HCT116 (cell line): ENCODE data around the gene ARHGAP35. TPM values are rescaled to one million over a fixed set of nuclear protein-coding genes. Genes with fewer than 3 reads are reported as not detected.

Source experiments
- ATAC-seq: fragments of 200-7000 bp; cut with Tn5 transposase; 2 replicates; pipeline ENCODE4 v1.9.1; 2020; ENCODE audit warnings: mild to moderate bottlenecking, moderate library complexity
- BruUV-seq: library from RNA; stranded (reverse); fragments of 400-500 nt; replicated peaks from 2 replicates; lab custom pipeline; 2021; lab: Mats Ljungman, UMichigan
- CTCF ChIA-PET: fragments of 300-600 bp; sonication (Branson Sonifier 250); formaldehyde crosslinking; loops from one replicate; lab custom pipeline; 2021; ENCODE audit warnings: antibody characterized with exemption; lab: Charles Lee
- POLR2A ChIA-PET: fragments of 300-600, 350-600 bp; sonication (Branson Sonifier 250); formaldehyde crosslinking; loops from one replicate; lab custom pipeline; 2021; ENCODE audit warnings: antibody characterized with exemption; lab: Charles Lee
- RAD21 ChIA-PET, 2 experiments: fragments of 300-600 bp; sonication (Branson Sonifier 250); formaldehyde crosslinking; loops; one replicate each; lab custom pipeline; 2023; ENCODE audit warnings: low total read pairs in 2 of 2; ENCODE audit not compliant: uncharacterized antibody in 2 of 2, unreplicated experiment in 2 of 2, low non-redundant PET in 1 of 2; lab: Charles Lee
- DNase-seq: peaks from one replicate; pipeline ENCODE4 v3.0.0-alpha.2; 2010; ENCODE audit warnings: low read depth, low spot score
- H2AFZ ChIP-seq: fragments of 200-600 bp; shearing (Covaris generic), sonication (generic); 2 replicates; pipeline ENCODE4 v1.6.1; 2017; ENCODE audit warnings: low read depth, mixed run types, mixed read lengths, antibody characterized with exemption, low read length; ENCODE audit not compliant: poor library complexity, severe bottlenecking
- H3K27ac ChIP-seq: 2 replicates; pipeline ENCODE4 v1.5.1; 2012; ENCODE audit warnings: low read depth, low read length
- H3K27me3 ChIP-seq: fragments of 200-600 bp; sonication (generic); 2 replicates; pipeline ENCODE4 v1.6.1; 2016; ENCODE audit warnings: mixed run types, low read length, mixed read lengths; ENCODE audit not compliant: insufficient read depth
- H3K36me3 ChIP-seq, 2 experiments: fragments of 200-500 bp in 1 of 2; fragments of 200-600 bp in 1 of 2; sonication (Bioruptor generic) in 1 of 2; sonication (generic) in 1 of 2; 2 replicates each; pipeline versions ENCODE4 v1.5.1 to v1.6.1; 2014 to 2016; ENCODE audit warnings: low read length in 2 of 2, inconsistent platforms in 1 of 2, mixed read lengths in 1 of 2, mixed run types in 1 of 2; ENCODE audit not compliant: insufficient read depth in 2 of 2, control insufficient read depth in 1 of 2
- H3K4me1 ChIP-seq, 2 experiments: fragments of 200-600 bp in 1 of 2; sonication (generic) in 1 of 2; 2 replicates each; pipeline versions ENCODE4 v1.5.1 to v1.6.1; 2012 to 2017; ENCODE audit warnings: low read length in 2 of 2, inconsistent platforms in 1 of 2, mild to moderate bottlenecking in 1 of 2, mixed read lengths in 1 of 2, mixed run types in 1 of 2, moderate library complexity in 1 of 2; ENCODE audit not compliant: insufficient read depth in 2 of 2, control insufficient read depth in 1 of 2
- H3K4me2 ChIP-seq: fragments of 200-600 bp; sonication (generic); 2 replicates; pipeline ENCODE4 v1.6.1; 2017; ENCODE audit warnings: mixed run types, low read length, mixed read lengths
- H3K4me3 ChIP-seq, 2 experiments: fragments of 200-600 bp in 1 of 2; sonication (generic) in 1 of 2; replicated peaks in 1 of 2; 2 replicates each; pipeline ENCODE4 v1.5.1; 2011 to 2016; ENCODE audit warnings: low read length in 2 of 2, control low read depth in 1 of 2, low read depth in 1 of 2, mild to moderate bottlenecking in 1 of 2, mixed read lengths in 1 of 2, mixed run types in 1 of 2
- H3K79me2 ChIP-seq: fragments of 200-600 bp; sonication (generic); 2 replicates; pipeline ENCODE4 v1.6.1; 2017; ENCODE audit warnings: mild to moderate bottlenecking, mixed run types, low read length, moderate library complexity, mixed read lengths; ENCODE audit not compliant: insufficient read depth
- H3K9ac ChIP-seq: fragments of 200-600 bp; sonication (generic); 2 replicates; pipeline ENCODE4 v1.6.1; 2016; ENCODE audit warnings: low read length, mixed read lengths
- H3K9me2 ChIP-seq: fragments of 200-600 bp; sonication (generic), shearing (Covaris generic); 2 replicates; pipeline ENCODE4 v1.6.1; 2017; ENCODE audit warnings: mixed run types, mild to moderate bottlenecking, moderate library complexity; ENCODE audit not compliant: insufficient read depth
- H3K9me3 ChIP-seq, 2 experiments: fragments of 200-500 bp in 1 of 2; fragments of 200-600 bp in 1 of 2; sonication (Bioruptor generic) in 1 of 2; sonication (generic) in 1 of 2; 2 replicates each; pipeline ENCODE4 v1.6.1; 2014 to 2017; ENCODE audit warnings: low read length in 2 of 2, mixed read lengths in 2 of 2, inconsistent platforms in 1 of 2, low read depth in 1 of 2, mild to moderate bottlenecking in 1 of 2, mixed run types in 1 of 2, moderate library complexity in 1 of 2; ENCODE audit not compliant: control insufficient read depth in 1 of 2, insufficient read depth in 1 of 2
- H4K20me1 ChIP-seq: fragments of 200-600 bp; sonication (generic), shearing (Covaris generic); 2 replicates; pipeline ENCODE4 v1.6.1; 2017; ENCODE audit warnings: mixed run types, mild to moderate bottlenecking, moderate library complexity; ENCODE audit not compliant: insufficient read depth
- ATF3 ChIP-seq: IDR thresholded peaks from 2 replicates; pipeline ENCODE4 v1.6.1; 2012
- CBX3 ChIP-seq: IDR thresholded peaks from 2 replicates; pipeline ENCODE4 v1.6.1; 2012; ENCODE audit warnings: low read depth
- CTCF ChIP-seq, 3 experiments: fragments of 200-600 bp in 1 of 3; sonication (generic) in 1 of 3; IDR thresholded peaks in 2 of 3; conservative IDR thresholded peaks in 1 of 3; 2 replicates each; pipeline ENCODE4 v1.5.1; 2012 to 2017; ENCODE audit warnings: low read depth in 2 of 3, low read length in 2 of 3, antibody characterized with exemption in 1 of 3, borderline replicate concordance in 1 of 3, control low read depth in 1 of 3, mild to moderate bottlenecking in 1 of 3, mixed read lengths in 1 of 3, mixed run types in 1 of 3, moderate library complexity in 1 of 3; ENCODE audit not compliant: insufficient read depth in 1 of 3
- EGR1 ChIP-seq: IDR thresholded peaks from 2 replicates; pipeline ENCODE4 v1.6.1; 2012; ENCODE audit warnings: low read depth
- EZH2 ChIP-seq: fragments of 200-600 bp; sonication (generic); IDR thresholded peaks from 2 replicates; pipeline ENCODE4 v1.6.1; 2017; ENCODE audit warnings: antibody characterized with exemption, mixed run types
- EZH2phosphoT487 ChIP-seq: fragments of 200-600 bp; IDR thresholded peaks from 2 replicates; pipeline ENCODE4 v1.6.1; 2018; ENCODE audit warnings: antibody characterized with exemption, borderline replicate concordance
- FOSL1 ChIP-seq: IDR thresholded peaks from 2 replicates; pipeline ENCODE4 v1.6.1; 2012; ENCODE audit warnings: low read depth
- JUND ChIP-seq: IDR thresholded peaks from 2 replicates; pipeline ENCODE4 v1.6.1; 2012
- POLR2A ChIP-seq: IDR thresholded peaks from 2 replicates; pipeline ENCODE4 v1.7.0; 2011; ENCODE audit warnings: borderline replicate concordance; ENCODE audit not compliant: insufficient read depth, insufficient read length; ENCODE audit errors: extremely low read depth
- POLR2AphosphoS5 ChIP-seq: IDR thresholded peaks from 2 replicates; pipeline ENCODE4 v1.6.1; 2011; ENCODE audit warnings: mild to moderate bottlenecking, low read depth, low read length, moderate library complexity
- RAD21 ChIP-seq: IDR thresholded peaks from 2 replicates; pipeline ENCODE4 v1.6.1; 2012; ENCODE audit warnings: low read depth, mild to moderate bottlenecking
- SIN3A ChIP-seq: IDR thresholded peaks from 2 replicates; pipeline ENCODE4 v1.6.1; 2012; ENCODE audit warnings: low read depth
- SP1 ChIP-seq: IDR thresholded peaks from 2 replicates; pipeline ENCODE4 v1.6.1; 2012; ENCODE audit warnings: low read depth
- SRF ChIP-seq: IDR thresholded peaks from 2 replicates; pipeline ENCODE4 v1.6.1; 2012; ENCODE audit warnings: low read depth
- YY1 ChIP-seq: IDR thresholded peaks from 2 replicates; pipeline ENCODE4 v1.6.1; 2011; ENCODE audit warnings: low read length, low read depth, moderate library complexity, mild to moderate bottlenecking; ENCODE audit not compliant: insufficient replicate concordance; ENCODE audit errors: extremely low read depth
- ZFX ChIP-seq: fragments of 450-650 bp; IDR thresholded peaks from 2 replicates; pipeline ENCODE4 v1.6.1; 2017
- ZNF274 ChIP-seq: fragments of 200-500 bp; sonication (Bioruptor generic); IDR thresholded peaks from 2 replicates; pipeline ENCODE4 v1.6.1; 2014; ENCODE audit warnings: mild to moderate bottlenecking, low read depth, low read length, inconsistent platforms
- intact Hi-C: fragments of 100-400 bp; cut with micrococcal nuclease; formaldehyde crosslinking; loops from 2 replicates; pipeline ENCODE4 v1.10.0; 2022
- total RNA-seq: library from RNA; stranded (reverse); gene quantifications from one replicate; pipeline ENCODE4 v1.2.1, GENCODE V29; 2021; ENCODE audit not compliant: unreplicated experiment
- TF ChIP-seq, protein P1 (sequence below): IDR thresholded peaks from 2 replicates; pipeline ENCODE4 v1.6.1; 2012
- TF ChIP-seq, protein P2 (sequence below): IDR thresholded peaks from 2 replicates; pipeline ENCODE4 v1.6.1; 2012; ENCODE audit warnings: low read depth

The ARHGAP35 gene
- total RNA-seq, 1 experiment from 2014 or later: 47.6 TPM

GRCh38 chr19:46828484-46828883, 32.3 kb upstream of the ARHGAP35 start:
- no peak overlapping the region for H3K9ac ChIP-seq
- no peak overlapping the region for H3K27ac ChIP-seq
- H2AFZ ChIP-seq: no peak overlapping the region
- peaks cover 27 to 36% of the 10 kb centered on the region in 2 experiments for H3K4me1 ChIP-seq
- DNase-seq: no peak
- ChIA-PET POLR2A (interaction anchor here (0.6 to 4.9 kb wide), 2 partner anchors 19 to 40 kb away, joined by 4 to 26 read pairs; partner anchors contain the start of gene SLC1A5), RAD21 (interaction anchor here in 1 of 2 experiments (0.7 kb wide), 1 partner anchor 133 kb away, joined by 3 read pairs; no protein-coding TSS in a partner anchor), CTCF (no interaction called here)
- BruUV-seq: no TSS peak
- intact Hi-C loops: no loop called here
- H3K9me2 ChIP-seq: no peaks in the 10 kb centered on the region
- H4K20me1 ChIP-seq: no peaks in the 10 kb centered on the region
- no peaks in the 10 kb centered on the region for H3K79me2 ChIP-seq
- TF ChIP-seq POLR2AphosphoS5: no peak
- TF ChIP-seq, protein P1, sequence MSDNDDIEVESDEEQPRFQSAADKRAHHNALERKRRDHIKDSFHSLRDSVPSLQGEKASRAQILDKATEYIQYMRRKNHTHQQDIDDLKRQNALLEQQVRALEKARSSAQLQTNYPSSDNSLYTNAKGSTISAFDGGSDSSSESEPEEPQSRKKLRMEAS: no peak
- no peak for TF ChIP-seq YY1
- no peak for TF ChIP-seq EZH2phosphoT487
- no peak for TF ChIP-seq ZFX
- TF ChIP-seq, protein P2, sequence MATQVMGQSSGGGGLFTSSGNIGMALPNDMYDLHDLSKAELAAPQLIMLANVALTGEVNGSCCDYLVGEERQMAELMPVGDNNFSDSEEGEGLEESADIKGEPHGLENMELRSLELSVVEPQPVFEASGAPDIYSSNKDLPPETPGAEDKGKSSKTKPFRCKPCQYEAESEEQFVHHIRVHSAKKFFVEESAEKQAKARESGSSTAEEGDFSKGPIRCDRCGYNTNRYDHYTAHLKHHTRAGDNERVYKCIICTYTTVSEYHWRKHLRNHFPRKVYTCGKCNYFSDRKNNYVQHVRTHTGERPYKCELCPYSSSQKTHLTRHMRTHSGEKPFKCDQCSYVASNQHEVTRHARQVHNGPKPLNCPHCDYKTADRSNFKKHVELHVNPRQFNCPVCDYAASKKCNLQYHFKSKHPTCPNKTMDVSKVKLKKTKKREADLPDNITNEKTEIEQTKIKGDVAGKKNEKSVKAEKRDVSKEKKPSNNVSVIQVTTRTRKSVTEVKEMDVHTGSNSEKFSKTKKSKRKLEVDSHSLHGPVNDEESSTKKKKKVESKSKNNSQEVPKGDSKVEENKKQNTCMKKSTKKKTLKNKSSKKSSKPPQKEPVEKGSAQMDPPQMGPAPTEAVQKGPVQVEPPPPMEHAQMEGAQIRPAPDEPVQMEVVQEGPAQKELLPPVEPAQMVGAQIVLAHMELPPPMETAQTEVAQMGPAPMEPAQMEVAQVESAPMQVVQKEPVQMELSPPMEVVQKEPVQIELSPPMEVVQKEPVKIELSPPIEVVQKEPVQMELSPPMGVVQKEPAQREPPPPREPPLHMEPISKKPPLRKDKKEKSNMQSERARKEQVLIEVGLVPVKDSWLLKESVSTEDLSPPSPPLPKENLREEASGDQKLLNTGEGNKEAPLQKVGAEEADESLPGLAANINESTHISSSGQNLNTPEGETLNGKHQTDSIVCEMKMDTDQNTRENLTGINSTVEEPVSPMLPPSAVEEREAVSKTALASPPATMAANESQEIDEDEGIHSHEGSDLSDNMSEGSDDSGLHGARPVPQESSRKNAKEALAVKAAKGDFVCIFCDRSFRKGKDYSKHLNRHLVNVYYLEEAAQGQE: no peak
- TF ChIP-seq EGR1: no peak
- no peak for TF ChIP-seq POLR2A
- no peak for TF ChIP-seq FOSL1
- no peak for TF ChIP-seq CTCF (IDR thresholded peaks at IDR 0.05 in 2 of 3, conservative IDR thresholded peaks at IDR 0.05 in 1 of 3; ENCODE audit: borderline replicate concordance in 1 of 3, insufficient read depth in 1 of 3, low read depth in 2 of 3, low read length in 2 of 3)
- TF ChIP-seq EZH2: no peak
- TF ChIP-seq SP1: no peak
- TF ChIP-seq CBX3: no peak
- TF ChIP-seq RAD21: no peak
- no peak for TF ChIP-seq ATF3
- TF ChIP-seq SIN3A: no peak
- TF ChIP-seq ZNF274: no peak
- no peak for TF ChIP-seq JUND
- TF ChIP-seq SRF: no peak
- H3K4me2 ChIP-seq: no peak overlapping the region
- ATAC-seq: no peak
- no peaks in the 10 kb centered on the region for H3K27me3 ChIP-seq
- no peaks in the 10 kb centered on the region for H3K36me3 ChIP-seq
- no peak overlapping the region for H3K4me3 ChIP-seq
- no peaks in the 10 kb centered on the region for H3K9me3 ChIP-seq
